Right atrium auricular region (tissue), 2 donors: Measurements from ENCODE around the gene DPP3. TPM values are rescaled to one million over a fixed set of nuclear protein-coding genes. Genes with fewer than 3 reads are reported as not detected.

Experiments used
- DNase-seq: peaks from one replicate; pipeline ENCODE4 v3.0.0-alpha.2; 2019; ENCODE audit warnings: low spot score
- H3K27ac ChIP-seq, 2 donors: fragments of 200-600 bp; sonication (generic); 1 replicate in 1 of 2; 2 replicates in 1 of 2; pipeline ENCODE4 v1.5.1; 2016 to 2019
- H3K27me3 ChIP-seq, 2 donors: fragments of 200-600 bp; sonication (generic); one replicate each; pipeline versions ENCODE4 v1.5.1 to v1.6.0; 2017 to 2019
- H3K36me3 ChIP-seq: fragments of 200-600 bp; sonication (generic); one replicate; pipeline ENCODE4 v1.5.1; 2016
- H3K4me1 ChIP-seq, 2 donors: fragments of 200-600 bp; sonication (generic); one replicate each; pipeline versions ENCODE4 v1.5.1 to v1.6.0; 2017 to 2019
- H3K4me3 ChIP-seq, 2 donors: fragments of 200-600 bp; sonication (generic); 1 replicate in 1 of 2; 2 replicates in 1 of 2; pipeline ENCODE4 v1.5.1; 2017 to 2019; ENCODE audit warnings: mild to moderate bottlenecking in 1 of 2, moderate library complexity in 1 of 2
- H3K9me3 ChIP-seq, 2 donors: fragments of 200-600 bp; sonication (generic); one replicate each; pipeline ENCODE4 v1.5.1; 2019
- total RNA-seq, 2 donors: library from RNA; depleted of rRNA; stranded (reverse); fragments of >200 nt; gene quantifications; one replicate each; pipeline ENCODE4 v1.1.0, GENCODE V29; 2016
- TF ChIP-seq, protein P1 (sequence below), 2 donors: fragments of 200-600 bp; sonication (generic); IDR thresholded peaks; one replicate each; pipeline ENCODE4 v1.5.1; 2019; ENCODE audit warnings: antibody characterized with exemption in 2 of 2

Gene DPP3
- total RNA-seq, 2 donors from 2014 or later = 8.2 to 11.1 TPM

DNA sequence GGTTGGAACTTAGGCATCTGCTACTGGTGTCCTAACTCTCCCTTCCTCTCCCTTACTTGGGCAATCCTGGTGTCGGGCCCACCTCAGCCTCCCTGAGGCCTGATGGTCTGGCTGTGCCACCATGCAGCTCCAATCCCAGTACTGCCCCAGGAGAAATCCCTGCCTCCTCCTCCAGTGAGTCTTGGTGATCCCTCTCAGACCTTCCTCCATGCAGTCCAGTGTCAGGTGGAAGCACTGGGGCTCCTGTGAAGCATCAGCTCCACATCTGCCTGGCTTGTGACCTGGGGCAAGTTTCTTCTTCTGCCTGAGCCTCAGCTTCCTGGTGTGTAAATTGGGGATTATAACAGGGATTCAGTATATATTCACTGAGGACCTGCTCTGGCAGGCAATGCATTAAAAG is 15.3 kb upstream of the DPP3 start:
- no peaks in the 10 kb centered on the region for H3K27me3 ChIP-seq
- TF ChIP-seq, protein P1, sequence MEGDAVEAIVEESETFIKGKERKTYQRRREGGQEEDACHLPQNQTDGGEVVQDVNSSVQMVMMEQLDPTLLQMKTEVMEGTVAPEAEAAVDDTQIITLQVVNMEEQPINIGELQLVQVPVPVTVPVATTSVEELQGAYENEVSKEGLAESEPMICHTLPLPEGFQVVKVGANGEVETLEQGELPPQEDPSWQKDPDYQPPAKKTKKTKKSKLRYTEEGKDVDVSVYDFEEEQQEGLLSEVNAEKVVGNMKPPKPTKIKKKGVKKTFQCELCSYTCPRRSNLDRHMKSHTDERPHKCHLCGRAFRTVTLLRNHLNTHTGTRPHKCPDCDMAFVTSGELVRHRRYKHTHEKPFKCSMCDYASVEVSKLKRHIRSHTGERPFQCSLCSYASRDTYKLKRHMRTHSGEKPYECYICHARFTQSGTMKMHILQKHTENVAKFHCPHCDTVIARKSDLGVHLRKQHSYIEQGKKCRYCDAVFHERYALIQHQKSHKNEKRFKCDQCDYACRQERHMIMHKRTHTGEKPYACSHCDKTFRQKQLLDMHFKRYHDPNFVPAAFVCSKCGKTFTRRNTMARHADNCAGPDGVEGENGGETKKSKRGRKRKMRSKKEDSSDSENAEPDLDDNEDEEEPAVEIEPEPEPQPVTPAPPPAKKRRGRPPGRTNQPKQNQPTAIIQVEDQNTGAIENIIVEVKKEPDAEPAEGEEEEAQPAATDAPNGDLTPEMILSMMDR (IDR thresholded peaks at IDR 0.05) = no peak
- no peak overlapping the region for H3K27ac ChIP-seq
- H3K4me3 ChIP-seq = no peak overlapping the region
- H3K4me1 ChIP-seq = peaks cover 0 to 23% of the 10 kb centered on the region in 2 donors
- DNase-seq = no peak
- H3K9me3 ChIP-seq = no peaks in the 10 kb centered on the region
- no peaks in the 10 kb centered on the region for H3K36me3 ChIP-seq

DNA sequence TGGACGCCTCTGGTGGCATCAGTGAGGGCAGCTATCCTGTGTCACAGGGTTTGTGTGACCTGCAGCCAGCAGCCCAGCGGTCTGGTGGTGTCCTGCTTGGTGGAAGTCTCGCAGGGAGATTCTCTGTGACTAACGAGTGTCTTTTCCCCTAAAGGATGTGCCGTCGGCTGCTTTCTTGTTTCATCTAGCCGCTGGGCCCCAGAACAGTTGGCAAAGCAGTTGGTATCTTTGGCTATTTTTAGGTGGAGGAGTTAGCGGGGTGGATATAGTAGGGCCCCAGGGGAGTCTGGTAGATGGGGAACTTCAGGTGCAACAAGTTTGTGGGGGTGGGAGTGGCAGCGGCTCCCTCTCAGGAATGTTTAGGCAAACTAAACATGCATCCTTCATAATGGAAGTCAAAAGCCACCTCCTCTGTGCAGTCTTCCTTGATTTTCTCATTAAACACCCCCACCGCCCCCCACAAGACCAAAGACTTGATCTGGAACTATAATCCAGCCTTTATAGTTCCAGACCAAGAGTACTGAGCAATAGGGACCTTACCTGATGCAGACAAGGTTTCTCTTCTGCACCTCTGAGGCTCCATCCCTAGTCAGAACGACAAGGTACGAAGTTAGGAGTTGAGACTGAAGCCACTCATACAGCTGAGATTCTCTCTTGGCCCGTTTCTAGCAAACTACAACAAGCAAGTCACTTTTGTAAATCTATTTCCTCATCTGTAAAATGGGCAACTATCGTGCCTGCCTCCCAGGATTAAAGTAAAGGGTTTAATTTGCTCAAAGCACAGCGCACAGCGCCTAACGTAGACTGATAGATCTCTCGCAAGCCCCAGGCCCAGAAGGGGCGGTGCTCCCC is 14.6 kb upstream of the DPP3 start:
- peak overlapping the region; percentile 56 to 76 for H3K4me3 ChIP-seq
- H3K27ac ChIP-seq = peak overlapping the region; percentile 79 to 81

DNA sequence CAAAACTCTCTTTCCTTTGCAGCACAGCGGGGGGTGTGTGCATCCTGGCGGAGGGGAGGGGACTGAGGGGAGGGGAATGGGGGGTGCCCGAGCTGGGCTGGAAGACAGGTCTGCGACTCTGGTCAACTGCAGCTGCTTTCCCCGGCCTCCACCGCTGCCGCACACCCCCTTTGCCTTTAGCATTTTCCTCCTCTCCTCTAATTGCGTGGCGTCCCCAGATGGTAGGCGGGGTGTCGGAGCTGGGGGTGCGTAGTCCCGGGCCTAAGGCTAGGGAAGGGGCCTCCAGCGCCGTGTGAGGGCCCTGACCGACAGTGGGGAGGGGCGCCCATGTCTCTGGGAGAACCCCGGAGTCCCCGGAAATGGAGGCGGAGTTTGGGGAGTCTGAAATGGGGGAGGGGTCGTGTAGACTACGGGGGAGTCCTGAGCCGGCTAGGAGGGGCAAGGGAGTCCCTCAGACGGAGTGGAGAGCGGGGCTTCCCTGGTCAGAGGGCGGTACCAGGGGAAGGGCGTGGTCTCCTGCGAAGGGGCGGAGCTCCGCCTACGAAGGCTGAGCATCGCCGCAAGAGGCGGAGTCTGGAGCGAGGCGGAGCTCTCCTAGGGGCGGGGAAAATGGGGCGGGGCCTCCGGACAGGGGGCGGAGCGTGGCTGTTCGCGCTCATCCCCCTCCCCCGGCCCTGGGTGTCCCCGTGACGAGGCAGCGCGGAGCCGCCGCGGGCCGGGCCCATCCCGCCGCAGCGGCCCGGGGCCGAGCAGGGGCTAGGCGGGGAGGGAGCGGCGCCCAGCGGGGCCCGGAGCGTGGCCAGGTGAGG is 13.8 kb upstream of the DPP3 start, which contains the start of gene PELI3:
Gene PELI3 (plus strand): TSS at position 681 of the 809 bp plus-strand sequence. CDS start 1,224 bp downstream, outside the sequence.
- DNase-seq = peak; percentile 92
- TF ChIP-seq, protein P1 (IDR thresholded peaks at IDR 0.05) = no peak

More for the DNA sequence above, 14.6 kb upstream of the DPP3 start:
- no peaks in the 10 kb centered on the region for H3K36me3 ChIP-seq
- H3K27me3 ChIP-seq = no peaks in the 10 kb centered on the region
- H3K4me1 ChIP-seq = peaks cover 0 to 23% of the 10 kb centered on the region in 2 donors
- TF ChIP-seq, protein P1 (IDR thresholded peaks at IDR 0.05) = no peak
- H3K9me3 ChIP-seq = no peaks in the 10 kb centered on the region
- DNase-seq = no peak

DNA sequence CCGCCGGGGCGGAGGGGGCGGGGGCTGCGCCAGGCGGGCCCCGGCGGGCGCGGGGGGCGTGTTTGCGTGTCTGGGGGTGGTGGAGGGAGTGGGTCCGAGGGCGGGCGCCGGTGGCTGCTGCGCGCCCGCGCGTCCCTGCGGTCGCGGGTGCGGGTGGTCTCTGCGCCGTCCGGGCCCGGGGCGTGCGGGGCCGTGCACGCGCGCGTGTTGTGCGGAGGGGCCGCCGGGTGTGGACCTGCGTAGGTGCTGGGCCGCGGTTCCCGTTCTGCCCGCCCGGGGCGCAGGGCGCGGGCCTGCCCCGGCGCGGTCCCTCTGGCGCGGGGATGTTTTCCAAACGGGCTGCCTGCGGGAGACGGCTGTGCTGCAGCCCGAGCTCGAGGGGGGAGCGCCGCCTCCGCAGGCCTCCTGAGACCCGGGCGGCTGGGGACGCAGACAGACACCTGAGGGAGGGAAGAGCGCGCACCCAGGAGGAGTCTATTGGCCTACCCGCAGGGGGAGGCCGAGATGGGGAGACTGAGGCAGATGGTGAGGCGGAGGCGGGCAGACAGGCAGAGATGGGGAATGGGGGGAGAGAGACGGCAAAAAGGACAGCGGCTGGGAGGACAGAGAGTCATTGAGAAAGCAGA is 13.1 kb upstream of the DPP3 start:
- peaks cover 2% of the 10 kb centered on the region for H3K36me3 ChIP-seq
- DNase-seq = no peak
- no peaks in the 10 kb centered on the region for H3K9me3 ChIP-seq
- peak overlapping the region; percentile 59 to 79 for H3K27ac ChIP-seq
- TF ChIP-seq, protein P1 (IDR thresholded peaks at IDR 0.05) = peak in 1 of 2 donors; percentile 23
- no peaks in the 10 kb centered on the region for H3K27me3 ChIP-seq
- peak overlapping the region; percentile 56 to 76 for H3K4me3 ChIP-seq
- H3K4me1 ChIP-seq = peaks cover 0 to 23% of the 10 kb centered on the region in 2 donors

More for the DNA sequence above, 13.8 kb upstream of the DPP3 start, which contains the start of gene PELI3:
- peak within 1 kb of the TSS; percentile 56 to 76 for H3K4me3 ChIP-seq
- peak within 1 kb of the TSS; percentile 79 to 81 for H3K27ac ChIP-seq
- H3K27me3 ChIP-seq = no peaks in the 10 kb centered on the region
- H3K9me3 ChIP-seq = no peaks in the 10 kb centered on the region
- no peaks in the 10 kb centered on the region for H3K36me3 ChIP-seq
- peaks cover 0 to 23% of the 10 kb centered on the region in 2 donors for H3K4me1 ChIP-seq

DNA sequence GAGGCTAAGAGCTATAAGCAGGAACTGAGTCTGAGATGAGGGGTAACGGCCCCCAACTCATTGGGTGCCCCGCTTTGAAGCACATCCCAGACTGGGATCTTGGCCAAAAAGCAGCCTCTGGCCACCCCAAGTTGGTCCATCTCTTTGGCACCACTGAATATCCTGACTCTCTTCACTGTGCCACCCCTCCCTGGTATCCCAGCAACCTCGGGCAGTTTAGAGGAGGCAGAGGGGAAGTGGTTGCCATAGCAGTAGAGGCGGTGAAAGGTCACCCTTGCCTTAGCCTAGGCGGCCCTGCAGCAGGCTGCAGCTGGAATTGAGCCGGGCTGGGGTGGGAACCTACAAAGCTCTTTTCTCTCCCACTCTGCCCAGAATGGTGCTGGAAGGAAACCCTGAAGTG is 12.5 kb upstream of the DPP3 start:
- H3K4me1 ChIP-seq = peaks cover 0 to 23% of the 10 kb centered on the region in 2 donors
- TF ChIP-seq, protein P1 (IDR thresholded peaks at IDR 0.05) = no peak
- peak overlapping the region in 1 of 2 donors; percentile 76 for H3K4me3 ChIP-seq
- no peaks in the 10 kb centered on the region for H3K27me3 ChIP-seq
- H3K9me3 ChIP-seq = no peaks in the 10 kb centered on the region
- no peak for DNase-seq
- peak overlapping the region in 1 of 2 donors; percentile 59 for H3K27ac ChIP-seq
- peaks cover 8% of the 10 kb centered on the region for H3K36me3 ChIP-seq
